Muscle of back (tissue), 11 donors: Measurements from ENCODE around the gene PDAP1. TPM values are rescaled to one million over a fixed set of nuclear protein-coding genes. Genes with fewer than 3 reads are reported as not detected.
"Not testable (repeated sequence)": the region's sequence is repeated elsewhere in the genome, so short reads cannot be mapped to it uniquely, and the experiment has no call there.

Source experiments
- DNase-seq, 3 donors: peaks; one replicate each; pipeline versions ENCODE4 v3.0.0 to v3.0.0-alpha.2; 2013
- polyA plus RNA-seq, 10 donors: library from polyadenylated mRNA; unstranded; fragments of 120-200 nt; gene quantifications; one replicate each; pipeline ENCODE4 v1.2.1, GENCODE V29; 2013; ENCODE audit not compliant: insufficient read length in 10 of 10

The PDAP1 gene
- polyA plus RNA-seq, 10 donors: 91.8 to 152 (median 110) TPM

DNA sequence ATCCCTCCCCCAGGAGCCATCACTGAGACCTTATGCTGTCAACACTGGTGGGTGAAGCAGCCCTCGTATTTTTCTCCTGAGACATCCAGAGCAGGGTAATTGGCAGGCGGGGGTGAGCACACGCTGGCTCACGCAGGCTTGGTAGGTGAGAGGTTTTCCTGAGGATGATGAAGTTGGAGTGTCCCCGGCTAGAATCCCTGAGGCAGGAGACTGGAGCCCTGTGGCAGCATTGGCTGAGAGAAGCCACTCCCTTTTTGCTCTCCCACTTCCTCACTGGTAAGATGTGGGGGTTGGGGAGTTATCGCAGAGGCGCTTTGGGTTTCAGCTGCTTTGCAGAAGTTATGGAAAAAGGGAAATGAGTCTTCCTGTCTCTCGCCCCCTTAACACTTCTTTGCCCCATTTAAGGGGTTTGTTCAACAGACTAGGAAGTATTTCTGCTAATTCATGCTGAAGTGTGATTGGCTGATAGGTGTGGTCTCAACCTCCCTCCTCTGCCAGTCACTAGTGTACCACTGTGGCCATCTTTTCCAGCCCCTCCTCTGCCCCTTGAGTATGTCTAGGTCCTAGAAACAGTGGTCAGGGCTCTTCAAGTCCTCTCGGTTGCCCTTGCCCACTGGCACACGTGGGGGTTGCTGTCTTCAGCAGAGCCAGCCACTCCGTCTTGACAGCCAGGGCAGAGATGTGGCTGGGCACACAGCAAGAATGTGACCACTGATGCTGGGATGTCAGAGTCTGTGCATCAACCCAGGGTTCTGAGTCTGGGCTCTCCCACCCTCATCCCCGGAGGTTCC lies 28.2 kb downstream of the PDAP1 start:
- DNase-seq: peak in 2 of 3 donors; percentile 52 to 73

DNA sequence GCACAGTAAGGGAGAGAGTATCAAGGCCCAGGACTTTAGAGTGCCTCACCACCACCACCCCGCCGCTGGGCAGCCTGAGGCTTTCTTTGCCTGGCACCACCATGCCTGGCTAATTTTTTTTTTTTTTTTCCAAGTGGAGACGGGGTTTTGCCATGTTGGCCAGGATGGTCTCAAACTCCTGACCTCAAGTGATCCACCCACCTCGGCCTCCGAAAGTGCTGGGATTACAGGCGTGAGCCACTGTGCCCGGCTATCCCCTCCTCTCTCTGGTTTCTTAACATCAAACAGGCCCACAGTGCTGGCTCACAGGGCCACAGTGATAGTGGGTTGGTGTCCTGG lies 28.7 kb downstream of the PDAP1 start:
- not testable (repeated sequence) for DNase-seq

DNA sequence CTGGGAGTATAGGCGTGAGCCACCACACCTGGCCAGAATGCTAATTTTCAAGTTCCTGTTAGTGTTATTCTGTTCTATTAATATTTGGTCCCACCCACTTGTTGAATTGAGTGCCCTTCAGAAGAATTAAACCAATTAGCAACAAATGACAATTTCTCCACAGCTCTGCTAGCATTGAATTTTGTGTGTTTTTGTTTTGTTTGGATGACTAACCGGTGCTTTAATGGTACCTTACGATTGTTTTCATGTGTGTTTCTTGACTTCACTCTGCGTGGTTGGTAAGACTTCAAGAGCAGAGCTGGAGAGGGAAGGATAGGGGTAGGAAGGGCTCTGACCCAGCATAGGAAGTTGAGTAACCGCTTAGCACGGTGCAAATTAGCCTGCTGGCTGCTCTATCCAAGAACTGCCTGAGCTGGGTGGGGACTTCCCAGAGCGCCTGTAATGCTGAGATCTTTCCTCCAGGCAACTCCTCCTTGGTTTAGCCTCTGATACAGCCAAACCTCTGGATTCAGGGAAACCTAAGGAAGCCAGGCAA lies 29.3 kb downstream of the PDAP1 start:
- peak; percentile 62 to 89 (median 80) for DNase-seq

DNA sequence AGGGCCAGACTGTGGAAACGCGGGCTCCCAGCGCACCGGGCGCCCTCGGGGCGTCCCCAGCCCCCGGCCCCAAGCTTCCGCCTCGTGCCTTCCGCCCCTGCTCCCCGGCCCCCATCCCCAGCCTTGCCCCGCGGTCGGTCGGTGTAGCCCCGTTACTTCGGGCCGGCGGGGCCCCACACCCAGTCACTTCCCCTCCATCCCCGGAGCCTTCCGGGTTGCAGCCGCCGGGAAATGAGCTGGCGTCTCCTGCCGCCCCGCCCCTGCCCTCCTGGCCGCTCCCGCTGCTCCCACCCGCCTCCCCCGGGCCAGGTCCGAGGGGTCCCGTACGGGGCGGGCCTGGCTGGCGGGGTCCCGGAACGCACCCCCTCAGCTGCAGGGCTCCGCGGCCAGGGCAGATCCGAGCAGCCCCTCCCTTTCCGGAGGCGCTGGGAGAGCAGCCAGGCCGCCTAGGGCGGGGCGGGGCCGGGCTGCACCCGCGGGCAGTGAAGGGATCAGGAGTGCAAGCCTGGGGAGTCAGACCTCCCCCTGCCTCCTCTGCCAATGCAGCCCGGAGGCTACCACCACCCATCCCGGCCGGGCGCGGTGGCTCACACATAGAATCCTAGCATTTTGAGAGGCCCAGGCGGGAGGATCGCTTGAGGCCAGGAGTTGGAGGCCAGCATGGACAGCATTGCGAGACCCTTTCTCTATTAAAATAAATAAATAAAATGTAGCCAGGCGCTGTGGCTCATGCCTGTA lies 33.2 kb downstream of the PDAP1 start:
- DNase-seq: peak in 2 of 3 donors; percentile 80 to 89

DNA sequence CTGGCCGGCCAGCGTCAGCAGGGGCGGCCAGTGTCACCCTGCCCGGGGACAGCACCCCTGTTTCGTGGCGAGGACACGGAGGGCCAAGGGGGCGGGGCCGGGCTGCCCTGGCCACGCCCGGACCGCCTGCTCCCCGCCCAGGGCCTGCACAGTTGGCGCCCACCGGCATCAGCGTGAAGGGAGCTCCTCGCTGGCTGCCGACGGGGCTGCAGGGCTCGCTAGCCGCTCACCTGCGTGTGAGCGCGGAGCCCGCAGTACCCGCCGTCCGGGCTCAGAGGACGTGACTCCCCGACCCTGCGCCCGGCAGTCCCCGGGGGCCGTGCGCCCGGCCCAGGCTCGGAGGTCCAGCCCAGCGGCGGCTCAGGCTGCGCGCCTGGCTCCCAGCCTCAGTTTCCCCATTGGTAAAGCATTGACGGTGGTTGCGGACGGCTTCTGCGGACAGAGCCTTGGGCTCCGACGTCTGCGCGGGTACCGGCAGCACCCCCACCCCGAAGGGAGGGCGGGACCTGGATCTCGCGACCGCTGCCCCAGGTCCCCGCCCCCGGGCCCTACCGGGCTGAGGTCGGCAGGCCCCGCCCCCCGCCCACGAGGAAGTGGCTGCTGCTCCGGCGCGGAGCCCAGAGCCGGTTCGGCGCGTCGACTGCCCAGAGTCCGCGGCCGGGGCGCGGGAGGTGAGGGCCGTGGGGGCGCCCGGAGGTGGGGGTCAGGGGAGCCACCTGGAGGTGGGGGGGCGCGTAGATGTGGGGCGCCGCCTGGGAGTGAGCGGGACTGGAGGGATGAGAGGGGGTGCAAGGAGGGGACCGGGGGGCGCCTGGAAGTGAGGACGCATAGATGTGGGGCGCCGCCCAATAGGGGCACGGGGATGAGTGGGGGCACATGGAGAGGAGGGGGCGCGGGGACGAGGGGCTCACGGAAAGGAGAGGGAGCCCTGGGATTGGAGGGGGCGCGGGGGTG lies 34.0 kb downstream of the PDAP1 start, which contains the start of gene ARPC1B:
TSS of gene ARPC1B (plus strand) at position 620 of the 954 bp plus-strand sequence. CDS start 10,985 bp downstream, outside the sequence.
- DNase-seq: peak in 2 of 3 donors; percentile 71 to 84

DNA sequence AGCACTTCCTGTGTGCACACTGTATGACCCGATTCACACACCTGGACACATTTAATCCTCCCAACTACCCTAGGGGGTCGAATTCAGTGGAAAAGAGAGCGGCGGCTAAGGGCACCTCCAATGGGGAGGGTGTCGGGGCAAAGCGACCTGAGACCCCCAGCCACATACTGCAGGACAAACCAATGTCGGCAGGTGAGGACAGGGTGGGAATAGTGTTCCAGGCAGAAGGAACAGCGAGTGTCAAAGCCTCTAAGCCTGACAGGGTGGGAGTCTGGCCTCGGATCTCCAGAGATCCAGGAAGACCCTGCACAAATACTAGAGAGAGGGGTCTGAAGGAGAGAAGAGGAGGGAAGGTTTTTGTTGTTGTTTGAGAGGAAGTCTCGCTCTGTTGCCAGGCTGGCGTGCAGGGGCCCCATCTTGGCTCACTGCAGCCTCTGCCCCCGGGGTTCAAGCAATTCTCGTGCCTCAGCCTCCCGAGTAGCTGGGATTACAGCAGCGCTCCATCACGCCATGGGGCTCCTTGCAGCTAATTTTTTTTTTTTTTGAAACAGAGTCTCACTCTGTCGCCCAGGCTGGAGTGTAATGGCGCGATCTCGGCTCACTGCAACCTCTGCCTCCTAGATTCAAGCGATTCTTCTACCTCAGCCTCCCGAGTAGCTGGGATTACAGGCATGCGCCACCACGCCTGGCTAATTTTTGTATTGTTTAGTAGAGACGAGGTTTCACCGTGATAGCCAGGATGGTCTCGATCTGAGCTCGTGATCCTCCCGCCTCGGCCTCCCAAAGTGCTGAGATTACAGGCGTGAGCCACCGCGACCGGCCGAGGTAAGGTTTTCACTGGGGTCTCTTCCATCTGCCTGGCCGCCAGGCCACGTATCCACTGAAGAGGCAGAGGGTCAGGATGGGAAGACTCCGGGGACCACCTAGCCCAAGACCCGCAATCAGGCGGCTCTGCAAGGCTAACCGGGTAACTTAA lies 35.0 kb downstream of the PDAP1 start:
- DNase-seq: no peak

DNA sequence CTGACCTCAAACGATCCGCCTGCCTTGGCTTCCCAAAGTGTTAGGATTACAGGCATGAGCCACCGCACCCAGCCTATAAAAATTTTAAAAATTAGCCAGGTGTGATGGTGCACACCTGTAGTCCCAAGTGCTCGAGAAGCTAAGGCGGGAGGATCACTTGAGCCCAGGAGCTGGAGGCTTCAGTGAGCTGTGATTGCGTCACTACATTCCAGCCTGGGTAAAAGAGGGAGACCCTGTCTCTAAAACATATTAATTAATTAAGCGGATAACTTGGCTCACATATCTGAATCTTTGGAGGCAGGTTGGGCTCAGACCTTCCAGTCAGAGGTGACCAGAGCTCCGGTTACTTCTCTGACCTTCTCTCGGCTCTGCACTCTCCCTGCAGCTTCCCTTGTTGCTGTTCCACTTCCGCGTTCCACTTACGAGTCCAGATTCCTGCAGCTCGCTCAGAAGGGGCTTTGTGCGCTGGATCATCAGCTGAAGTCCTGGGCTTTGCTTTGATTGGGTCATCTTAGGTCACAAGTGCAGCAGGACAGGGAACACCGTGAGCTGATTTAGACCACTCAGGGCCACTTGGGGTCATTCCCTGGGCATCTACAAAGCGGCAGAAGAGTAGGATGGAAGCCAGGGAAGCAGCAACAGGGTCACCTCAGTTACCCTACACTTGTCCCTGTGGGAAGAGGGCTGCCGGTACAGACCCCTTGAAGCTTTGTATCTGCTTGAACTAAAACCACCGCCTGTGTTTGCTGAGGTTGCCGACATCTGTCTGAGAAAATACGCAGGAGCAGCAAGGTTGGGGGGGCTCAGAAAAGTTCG lies 35.9 kb downstream of the PDAP1 start:
- no peak for DNase-seq

DNA sequence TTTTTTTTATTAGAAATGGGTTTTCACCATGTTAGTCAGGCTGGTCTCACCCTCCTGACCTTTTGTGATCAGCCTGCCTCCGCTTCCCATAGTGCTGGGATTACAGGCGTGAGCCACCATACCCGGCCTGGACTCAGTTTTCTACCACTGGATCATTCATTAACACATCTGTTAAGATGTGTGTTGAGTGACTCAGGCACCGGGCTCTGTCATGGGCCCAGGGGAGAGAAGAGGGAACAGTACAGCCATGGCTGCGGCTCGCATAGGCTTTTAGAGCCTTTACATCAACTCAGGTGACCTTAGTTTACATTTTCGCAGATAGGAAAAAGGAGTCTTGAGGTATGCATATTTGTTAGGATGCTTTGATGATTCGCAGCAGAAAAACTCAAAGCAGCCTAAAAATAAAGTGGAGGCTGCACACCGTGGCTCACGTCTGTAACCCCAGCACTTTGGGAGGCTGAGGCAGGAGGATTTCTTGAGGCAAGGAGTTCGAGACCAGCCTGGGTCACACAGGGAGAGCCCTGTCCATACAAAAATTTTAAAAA lies 36.9 kb downstream of the PDAP1 start:
- no peak for DNase-seq

DNA sequence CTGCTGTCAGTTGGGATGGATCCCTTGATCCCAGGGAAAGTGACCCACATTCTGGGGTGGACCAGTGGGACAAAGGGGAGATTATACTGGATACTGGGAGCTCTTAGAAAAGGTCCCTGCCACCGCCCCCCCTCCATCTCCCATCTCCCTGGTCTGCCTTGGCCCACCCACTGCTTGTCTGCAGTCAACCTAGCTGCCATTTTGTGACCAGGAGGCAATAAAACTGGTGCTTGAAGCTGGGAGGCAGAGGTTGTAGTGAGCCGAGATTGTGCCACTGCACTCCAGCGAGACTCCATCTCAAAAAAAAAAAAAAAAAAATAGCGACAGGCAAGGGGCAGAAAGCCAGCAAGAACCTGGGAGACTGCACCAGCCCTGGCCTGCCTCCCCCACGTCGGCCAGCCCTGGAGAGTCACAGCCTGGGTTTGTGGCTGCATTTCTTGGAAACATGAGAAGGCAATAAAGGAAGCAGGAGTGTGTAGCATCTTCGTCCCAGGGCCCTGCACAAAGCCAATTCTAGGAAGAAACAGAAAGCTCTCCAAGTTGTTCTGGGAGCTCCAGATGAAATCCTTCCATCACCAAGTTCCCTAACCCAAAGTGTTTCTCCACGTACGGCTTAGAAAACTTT lies 38.5 kb downstream of the PDAP1 start:
- peak in 2 of 3 donors; percentile 54 to 77 for DNase-seq

DNA sequence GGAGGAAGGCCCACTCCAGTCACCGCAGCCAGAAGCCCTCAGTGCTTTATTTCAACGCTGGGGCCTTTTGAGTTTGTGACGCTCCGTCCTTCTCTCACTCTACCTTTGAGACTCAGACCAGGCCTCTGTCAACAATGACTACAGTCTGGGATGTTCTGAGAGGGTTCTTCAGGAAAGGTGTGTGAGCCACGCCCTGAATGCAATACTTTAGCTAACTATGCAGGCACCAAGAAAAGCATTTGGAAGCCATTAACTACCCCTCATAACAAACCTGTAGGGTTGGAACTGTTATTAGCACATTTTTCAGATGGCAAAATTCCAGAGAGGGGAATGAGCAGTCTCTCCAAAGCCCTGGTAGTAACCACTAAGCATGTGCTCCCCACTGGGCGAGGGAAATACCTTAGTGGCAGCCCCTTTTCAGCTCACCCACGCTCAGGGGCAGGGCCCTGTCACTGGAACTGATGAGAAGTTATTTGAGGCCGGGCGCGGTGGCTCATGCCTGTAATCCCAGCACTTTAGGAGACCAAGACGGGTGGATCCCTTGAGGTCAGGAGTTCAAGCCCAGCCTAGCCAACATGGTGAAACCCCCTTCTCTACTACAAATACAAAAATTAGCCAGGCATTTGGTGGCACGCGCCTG lies 39.5 kb downstream of the PDAP1 start:
- no peak for DNase-seq

DNA sequence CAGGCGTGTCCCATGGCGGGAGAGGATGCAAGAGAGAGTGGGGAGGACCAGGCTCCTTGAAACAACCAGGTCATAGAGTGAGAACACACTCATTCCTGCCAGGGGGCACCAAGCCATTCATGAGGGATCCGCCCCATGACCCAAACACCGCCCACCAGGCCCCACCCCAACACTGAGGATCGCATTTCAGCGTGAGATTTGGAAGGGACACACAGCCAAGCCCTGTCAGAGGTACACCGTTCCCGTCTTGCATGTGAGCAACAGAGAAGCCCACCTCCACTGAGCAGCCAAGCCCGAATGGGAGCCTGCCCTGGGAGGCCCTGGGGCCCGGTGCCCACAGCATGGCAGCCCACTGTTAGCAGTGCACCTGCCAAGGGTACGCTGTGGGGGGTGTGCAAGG lies 41.8 kb downstream of the PDAP1 start:
- no peak for DNase-seq

DNA sequence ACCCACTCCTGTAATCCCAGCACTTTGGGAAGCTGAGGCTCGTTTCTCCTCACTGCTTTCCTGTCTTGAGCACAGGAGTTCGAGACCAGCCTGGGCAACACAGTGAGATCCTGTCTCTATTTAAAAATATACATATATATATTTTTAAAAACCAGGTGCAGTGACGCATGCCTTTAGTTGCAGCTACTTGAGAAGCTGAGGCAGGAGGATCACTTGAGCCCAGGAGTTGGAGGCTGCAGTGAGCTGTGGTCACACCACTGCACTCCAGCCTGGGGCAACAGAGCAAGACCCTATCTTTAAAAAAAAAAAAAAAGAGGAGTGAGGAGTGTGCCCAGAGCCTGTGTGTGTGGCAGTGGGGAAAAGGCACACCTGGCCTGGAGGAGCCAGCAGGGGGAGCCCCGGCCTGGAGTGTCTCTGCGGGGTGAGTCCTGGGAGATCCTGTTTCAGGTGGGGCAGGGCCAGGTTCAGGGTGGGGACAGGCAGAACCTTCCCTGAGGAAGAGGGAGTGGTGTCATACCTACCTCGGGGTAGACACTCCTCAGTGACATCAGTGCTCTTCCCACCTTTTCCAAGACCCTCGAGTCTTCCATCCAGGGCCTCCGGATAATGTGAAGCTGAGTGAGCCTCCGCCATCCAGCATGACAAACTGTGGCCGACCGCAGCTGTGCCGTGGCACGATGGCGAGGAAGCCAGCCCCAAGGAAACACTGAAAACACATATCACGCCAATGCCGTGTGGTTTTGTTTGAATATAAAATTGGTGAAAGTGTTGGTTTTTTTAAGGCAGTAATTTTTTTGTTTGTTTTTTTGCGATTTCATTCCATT lies 42.9 kb downstream of the PDAP1 start:
- DNase-seq: no peak

DNA sequence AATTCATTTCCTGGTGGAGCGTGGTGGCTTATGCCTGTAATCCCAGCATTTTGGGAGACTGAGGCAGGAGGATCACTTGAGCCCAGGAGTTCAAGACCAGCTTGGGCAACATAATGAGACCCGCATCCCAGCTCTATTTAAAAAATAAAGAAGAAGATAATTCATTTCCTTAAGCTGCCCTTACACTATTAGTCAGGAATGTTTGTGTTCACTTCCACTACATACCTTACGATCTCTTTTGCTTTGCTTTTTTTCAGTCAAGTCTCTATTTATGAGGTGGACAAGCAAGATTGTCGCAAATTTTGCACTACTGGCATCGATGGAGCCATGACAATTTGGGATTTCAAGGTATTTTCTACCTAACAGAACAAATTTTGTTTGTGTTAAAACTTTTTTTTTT lies 45.1 kb downstream of the PDAP1 start:
- no peak for DNase-seq

DNA sequence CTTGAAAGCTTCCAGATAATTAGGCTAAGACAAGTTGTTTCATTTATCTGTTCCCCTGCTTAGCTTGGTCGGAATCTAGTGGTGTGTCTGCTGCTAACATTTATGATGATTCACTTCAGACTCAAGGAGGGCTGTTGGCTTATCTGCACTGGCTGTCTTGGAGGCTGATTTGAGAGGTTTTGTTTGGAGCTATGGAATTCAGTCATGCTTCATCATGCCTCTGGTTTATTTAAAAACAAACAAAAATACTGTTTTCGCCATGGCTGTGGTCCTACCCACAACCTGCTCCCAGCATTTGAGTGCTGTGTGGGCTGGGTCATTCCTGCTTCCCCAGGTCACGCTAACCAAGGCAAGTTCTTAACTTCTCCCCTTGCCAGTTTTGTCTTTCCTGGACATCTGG lies 45.6 kb downstream of the PDAP1 start:
- DNase-seq: no peak

DNA sequence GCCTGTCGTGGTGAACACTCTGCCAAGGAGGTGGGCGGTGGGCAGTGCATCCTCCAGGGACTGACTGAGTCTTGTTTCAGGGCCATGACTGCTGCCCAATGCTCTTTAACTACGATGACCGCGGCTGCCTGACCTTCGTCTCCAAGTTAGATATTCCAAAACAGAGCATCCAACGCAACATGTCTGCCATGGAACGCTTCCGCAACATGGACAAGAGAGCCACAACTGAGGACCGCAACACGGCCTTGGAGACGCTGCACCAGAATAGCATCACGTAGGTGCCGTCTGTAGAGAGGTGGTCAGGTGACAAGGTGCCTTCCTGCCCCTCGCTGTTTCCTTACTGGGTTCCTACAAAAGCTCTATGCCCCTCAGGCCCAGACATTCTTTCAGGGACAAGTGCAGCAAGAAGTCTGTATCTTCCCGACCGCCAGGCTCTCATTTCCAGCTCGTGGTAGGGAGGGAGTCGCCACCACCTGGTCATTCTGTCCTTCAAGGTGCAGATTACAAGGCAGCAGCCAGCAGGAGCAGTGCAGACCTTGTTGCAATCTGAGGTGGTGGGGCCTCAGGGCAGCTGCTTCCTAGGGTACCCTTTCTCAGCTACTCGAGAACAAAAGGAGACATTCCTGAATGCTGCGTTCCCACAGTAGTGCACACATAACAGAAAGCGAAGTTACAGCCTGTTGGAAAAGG lies 48.8 kb downstream of the PDAP1 start:
- no peak for DNase-seq

DNA sequence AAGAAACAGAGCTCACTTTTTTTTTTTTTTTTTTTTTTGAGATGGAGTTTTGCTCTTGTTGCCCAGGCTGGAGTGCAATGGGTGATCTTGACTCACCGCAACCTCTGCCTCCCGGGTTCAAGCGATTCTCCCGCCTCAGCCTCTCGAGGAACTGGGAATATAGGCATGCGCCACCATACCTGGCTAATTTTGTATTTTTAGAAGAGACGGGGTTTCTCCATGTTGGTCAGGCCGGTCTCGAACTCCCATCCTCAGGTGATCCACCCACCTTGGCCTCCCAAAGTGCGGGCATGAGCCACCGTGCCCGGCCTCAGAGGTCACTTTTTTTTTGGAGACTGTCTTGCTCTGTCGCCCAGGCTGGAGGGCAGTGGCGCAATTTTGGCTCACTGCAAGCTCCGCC lies 49.9 kb downstream of the PDAP1 start:
- DNase-seq: not testable (repeated sequence)
